Vagina (tissue), 2 donors: Measurements from ENCODE around the gene PHB1. TPM values are rescaled to one million over a fixed set of nuclear protein-coding genes. Genes with fewer than 3 reads are reported as not detected.

Experiments
- DNase-seq, 2 donors: peaks; one replicate each; pipeline ENCODE4 v3.0.0-alpha.2; 2017; ENCODE audit errors: extremely low spot score in 2 of 2
- H3K27ac ChIP-seq: fragments of 200-600 bp; sonication (generic); one replicate; pipeline ENCODE4 v1.5.1; 2019
- H3K27me3 ChIP-seq: fragments of 200-600 bp; sonication (generic); one replicate; pipeline ENCODE4 v1.5.1; 2019
- H3K36me3 ChIP-seq, 2 donors: fragments of 200-600 bp; sonication (generic); one replicate each; pipeline ENCODE4 v1.5.1; 2017 to 2019
- H3K4me1 ChIP-seq: fragments of 200-600 bp; sonication (generic); one replicate; pipeline ENCODE4 v1.5.1; 2019
- H3K4me3 ChIP-seq, 2 donors: fragments of 200-600 bp; sonication (generic); 1 replicate in 1 of 2; 2 replicates in 1 of 2; pipeline ENCODE4 v1.5.1; 2016 to 2019
- H3K9me3 ChIP-seq: fragments of 200-600 bp; sonication (generic); one replicate; pipeline ENCODE4 v1.5.1; 2019
- POLR2A ChIP-seq, 2 donors: fragments of 450-650 bp; IDR thresholded peaks; one replicate each; pipeline ENCODE4 v1.6.1; 2017; ENCODE audit warnings: antibody characterized with exemption in 2 of 2, mild to moderate bottlenecking in 2 of 2, moderate library complexity in 2 of 2
- POLR2AphosphoS5 ChIP-seq, 2 donors: sonication (generic); formaldehyde crosslinking; IDR thresholded peaks; one replicate each; pipeline ENCODE4 v1.9.0; 2017; ENCODE audit warnings: antibody characterized with exemption in 2 of 2, mild to moderate bottlenecking in 2 of 2, low read depth in 1 of 2; ENCODE audit not compliant: insufficient read depth in 1 of 2
- intact Hi-C: fragments of 100-400 bp; cut with DNase I; formaldehyde crosslinking; loops from one replicate; pipeline ENCODE4 v1.15.1; 2023
- total RNA-seq: library from RNA; depleted of rRNA; stranded (reverse); fragments of >200 nt; gene quantifications from one replicate; pipeline ENCODE4 v1.2.3, GENCODE V29; 2016
- TF ChIP-seq, protein P1 (sequence below), 3 experiments: fragments of 450-650 bp in 2 of 3; fragments of 200-600 bp in 1 of 3; sonication (generic) in 1 of 3; IDR thresholded peaks; one replicate each; pipeline ENCODE4 v1.5.1; 2017 to 2019; ENCODE audit warnings: antibody characterized with exemption in 3 of 3, mild to moderate bottlenecking in 2 of 3, moderate library complexity in 2 of 3

The PHB1 gene
- total RNA-seq, 1 donor from 2014 or later: 58.7 TPM

DNA sequence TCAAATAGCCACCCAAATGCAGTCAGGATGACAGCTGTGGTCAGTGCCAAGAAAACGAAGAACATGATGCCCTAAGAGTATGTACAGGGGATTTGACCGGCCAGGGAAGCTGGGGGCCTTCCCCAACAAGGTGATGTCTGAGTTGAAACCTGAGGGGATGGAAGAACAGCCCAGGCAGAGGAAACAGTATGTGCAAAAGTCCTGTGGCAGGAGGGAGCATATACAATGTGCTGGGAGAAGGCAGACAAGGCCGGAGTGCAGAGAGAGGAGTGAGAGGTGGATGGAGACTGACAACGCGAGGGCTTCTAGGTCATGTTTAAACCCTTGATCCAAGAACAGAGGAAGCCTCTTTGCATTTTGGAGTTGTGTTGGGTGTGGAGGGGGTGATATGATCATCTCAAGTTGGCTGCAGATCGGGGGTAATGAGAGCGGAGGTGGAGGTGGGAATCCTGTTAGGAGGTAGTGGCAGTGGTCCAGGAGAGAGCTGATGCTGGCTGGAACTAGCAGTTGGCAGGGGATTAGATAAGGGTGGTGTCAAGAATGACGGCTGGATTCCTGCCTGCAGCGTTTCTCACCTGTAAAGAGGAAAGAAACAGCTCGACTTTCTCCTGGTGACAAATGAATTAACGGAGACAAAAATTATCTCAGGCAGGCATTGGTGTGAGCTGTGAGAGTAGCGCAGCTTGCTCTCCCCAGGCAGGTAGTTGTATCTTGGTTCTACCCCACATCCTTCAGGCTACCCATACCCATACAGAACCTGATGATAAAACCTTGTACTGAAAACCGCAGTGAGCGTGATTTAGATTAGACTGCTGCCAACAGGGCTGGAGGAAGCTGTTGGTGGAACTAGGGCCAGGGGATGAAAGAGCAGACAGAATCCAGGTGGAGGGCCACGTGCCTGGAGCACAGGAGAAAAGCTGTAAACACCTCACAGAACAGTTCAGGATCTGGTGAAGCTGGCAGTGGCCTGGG, 43.2 kb upstream of the PHB1 start:
- TF ChIP-seq, protein P1, sequence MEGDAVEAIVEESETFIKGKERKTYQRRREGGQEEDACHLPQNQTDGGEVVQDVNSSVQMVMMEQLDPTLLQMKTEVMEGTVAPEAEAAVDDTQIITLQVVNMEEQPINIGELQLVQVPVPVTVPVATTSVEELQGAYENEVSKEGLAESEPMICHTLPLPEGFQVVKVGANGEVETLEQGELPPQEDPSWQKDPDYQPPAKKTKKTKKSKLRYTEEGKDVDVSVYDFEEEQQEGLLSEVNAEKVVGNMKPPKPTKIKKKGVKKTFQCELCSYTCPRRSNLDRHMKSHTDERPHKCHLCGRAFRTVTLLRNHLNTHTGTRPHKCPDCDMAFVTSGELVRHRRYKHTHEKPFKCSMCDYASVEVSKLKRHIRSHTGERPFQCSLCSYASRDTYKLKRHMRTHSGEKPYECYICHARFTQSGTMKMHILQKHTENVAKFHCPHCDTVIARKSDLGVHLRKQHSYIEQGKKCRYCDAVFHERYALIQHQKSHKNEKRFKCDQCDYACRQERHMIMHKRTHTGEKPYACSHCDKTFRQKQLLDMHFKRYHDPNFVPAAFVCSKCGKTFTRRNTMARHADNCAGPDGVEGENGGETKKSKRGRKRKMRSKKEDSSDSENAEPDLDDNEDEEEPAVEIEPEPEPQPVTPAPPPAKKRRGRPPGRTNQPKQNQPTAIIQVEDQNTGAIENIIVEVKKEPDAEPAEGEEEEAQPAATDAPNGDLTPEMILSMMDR (IDR thresholded peaks at IDR 0.05): no peak
- no peak for TF ChIP-seq POLR2A (IDR thresholded peaks at IDR 0.05)
- TF ChIP-seq POLR2AphosphoS5 (IDR thresholded peaks at IDR 0.05; ENCODE audit: insufficient read depth in 1 of 2, low read depth in 1 of 2): no peak
- intact Hi-C loops: no loop called here
- Histone ChIP-seq H3K4me3 (no peak overlapping the region), H3K27ac (no peak overlapping the region), H3K36me3 (no peaks in the 10 kb centered on the region), H3K9me3 (no peaks in the 10 kb centered on the region), H3K4me1 (no peaks in the 10 kb centered on the region), H3K27me3 (no peaks in the 10 kb centered on the region)
- no peak for DNase-seq

DNA sequence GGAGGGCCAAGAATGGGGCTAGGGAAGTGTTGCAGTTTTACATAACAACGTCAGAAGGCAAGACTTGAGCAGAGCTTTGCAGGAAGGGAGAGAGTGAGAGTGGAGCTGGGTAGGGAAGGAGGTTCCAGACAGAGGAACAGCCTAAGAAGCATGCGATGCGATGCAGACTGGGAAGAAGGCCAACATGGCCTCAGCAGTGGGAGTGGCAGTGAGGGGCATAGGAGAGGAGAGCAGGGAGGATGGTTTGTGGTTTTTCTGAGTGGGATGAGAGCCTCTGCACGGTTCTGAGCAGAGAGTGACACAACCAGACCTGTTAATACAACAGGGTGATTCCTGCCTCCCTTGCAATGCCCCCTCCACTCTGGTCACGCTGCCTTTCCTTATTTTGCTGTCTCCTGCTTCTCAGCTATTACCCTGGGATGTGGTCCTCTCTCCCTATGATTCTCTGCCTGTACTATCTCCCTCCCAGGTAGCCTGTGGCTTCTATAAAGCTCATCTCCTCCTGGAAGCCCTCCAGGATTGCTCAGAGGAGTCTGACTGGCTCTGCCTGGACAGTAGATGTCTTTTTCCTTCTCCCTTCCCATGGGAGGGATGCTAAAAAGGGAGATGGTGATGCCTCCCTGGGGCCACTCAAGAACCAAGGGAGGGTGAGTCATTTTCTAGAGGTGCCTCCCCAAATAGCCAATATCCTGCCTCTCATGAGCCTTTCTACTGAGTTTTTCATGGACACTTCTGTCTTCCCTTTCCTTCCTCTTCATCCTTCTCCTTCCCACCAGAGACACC, 41.7 kb upstream of the PHB1 start:
- TF ChIP-seq, protein P1 (IDR thresholded peaks at IDR 0.05): no peak
- TF ChIP-seq POLR2AphosphoS5 (IDR thresholded peaks at IDR 0.05; ENCODE audit: insufficient read depth in 1 of 2, low read depth in 1 of 2) (no peak), POLR2A (IDR thresholded peaks at IDR 0.05) (no peak)
- Histone ChIP-seq H3K27me3 (no peaks in the 10 kb centered on the region), H3K4me1 (no peaks in the 10 kb centered on the region), H3K27ac (no peak overlapping the region), H3K4me3 (no peak overlapping the region), H3K36me3 (no peaks in the 10 kb centered on the region), H3K9me3 (no peaks in the 10 kb centered on the region)
- intact Hi-C loops: no loop called here
- no peak for DNase-seq

DNA sequence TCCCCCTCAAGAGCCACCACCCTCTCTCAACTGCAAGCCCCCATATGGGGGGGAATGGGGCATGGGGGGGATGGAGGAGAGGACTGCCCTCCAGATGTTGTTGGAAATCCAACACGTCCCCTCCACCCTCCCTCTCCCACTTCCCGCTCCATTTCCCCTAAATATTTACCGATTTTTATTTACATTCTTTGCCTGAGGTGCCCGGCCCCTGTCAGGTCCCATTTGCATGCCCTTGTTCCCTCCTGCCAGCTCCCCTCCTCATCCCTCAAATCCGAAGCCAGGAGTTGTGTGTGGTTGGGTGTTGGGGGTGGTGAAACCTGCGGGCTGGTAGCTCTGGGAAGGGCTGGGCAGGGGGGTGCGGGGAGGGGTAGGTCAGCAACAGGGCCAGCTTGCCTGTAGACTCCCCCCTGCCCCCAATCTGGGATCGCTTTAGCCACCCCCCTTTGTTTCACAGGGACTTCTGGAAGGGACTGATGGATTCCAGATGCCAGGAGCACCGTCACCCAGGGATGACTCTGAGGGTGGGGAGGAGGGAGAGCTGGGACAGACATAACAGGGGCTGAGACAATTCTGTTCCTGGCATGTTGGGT, 40.7 kb upstream of the PHB1 start:
- DNase-seq: no peak
- Histone ChIP-seq H3K4me3 (no peak overlapping the region), H3K9me3 (no peaks in the 10 kb centered on the region), H3K4me1 (no peaks in the 10 kb centered on the region), H3K36me3 (no peaks in the 10 kb centered on the region), H3K27ac (no peak overlapping the region), H3K27me3 (no peaks in the 10 kb centered on the region)
- intact Hi-C loops: no loop called here
- TF ChIP-seq POLR2AphosphoS5 (IDR thresholded peaks at IDR 0.05; ENCODE audit: insufficient read depth in 1 of 2, low read depth in 1 of 2) (no peak), POLR2A (IDR thresholded peaks at IDR 0.05) (no peak)
- TF ChIP-seq, protein P1 (IDR thresholded peaks at IDR 0.05): no peak

DNA sequence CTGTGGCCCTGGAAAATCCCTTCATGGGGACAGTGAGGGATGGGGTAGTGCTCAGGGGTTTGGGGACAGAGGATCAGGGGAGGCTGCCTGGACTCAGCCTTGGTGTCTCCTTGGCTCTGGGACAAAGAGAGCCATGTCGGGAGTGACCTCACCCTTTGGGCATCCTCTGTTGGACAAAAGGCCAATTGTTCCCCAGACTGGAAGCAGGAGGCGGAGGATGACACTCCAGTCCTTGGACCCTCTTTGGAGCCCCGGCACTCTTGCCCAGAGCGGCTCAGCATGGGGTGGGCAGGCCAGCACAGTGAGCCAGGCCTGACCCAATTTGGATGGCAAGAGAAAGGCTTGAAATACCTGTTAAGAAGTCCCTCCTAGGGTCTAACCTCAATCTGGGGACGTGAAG, 39.4 kb upstream of the PHB1 start:
- Histone ChIP-seq H3K27ac (no peak overlapping the region), H3K4me3 (no peak overlapping the region), H3K4me1 (no peaks in the 10 kb centered on the region), H3K36me3 (no peaks in the 10 kb centered on the region), H3K9me3 (no peaks in the 10 kb centered on the region), H3K27me3 (no peaks in the 10 kb centered on the region)
- intact Hi-C loops: no loop called here
- no peak for TF ChIP-seq POLR2AphosphoS5 (IDR thresholded peaks at IDR 0.05; ENCODE audit: insufficient read depth in 1 of 2, low read depth in 1 of 2)
- TF ChIP-seq, protein P1 (IDR thresholded peaks at IDR 0.05): no peak
- TF ChIP-seq POLR2A (IDR thresholded peaks at IDR 0.05): no peak
- DNase-seq: no peak
